ENCODE data around the gene TSBP1. TPM values are rescaled to one million over a fixed set of nuclear protein-coding genes. Genes with fewer than 3 reads are reported as not detected.
"Not testable (repeated sequence)": the region's sequence is repeated elsewhere in the genome, so short reads cannot be mapped to it uniquely, and the experiment has no call there.

Gene TSBP1
- total RNA-seq, 1 donor from 2014 or later, result not detected

GRCh38 chr6:32317541-32317940 is 54.2 kb downstream of the TSBP1 start:
- no peak overlapping the region for H3K4me3 ChIP-seq (ENCODE audit: low read depth, low read length)
- no peak for DNase-seq (ENCODE audit: low read depth)
- TF ChIP-seq, protein P1, sequence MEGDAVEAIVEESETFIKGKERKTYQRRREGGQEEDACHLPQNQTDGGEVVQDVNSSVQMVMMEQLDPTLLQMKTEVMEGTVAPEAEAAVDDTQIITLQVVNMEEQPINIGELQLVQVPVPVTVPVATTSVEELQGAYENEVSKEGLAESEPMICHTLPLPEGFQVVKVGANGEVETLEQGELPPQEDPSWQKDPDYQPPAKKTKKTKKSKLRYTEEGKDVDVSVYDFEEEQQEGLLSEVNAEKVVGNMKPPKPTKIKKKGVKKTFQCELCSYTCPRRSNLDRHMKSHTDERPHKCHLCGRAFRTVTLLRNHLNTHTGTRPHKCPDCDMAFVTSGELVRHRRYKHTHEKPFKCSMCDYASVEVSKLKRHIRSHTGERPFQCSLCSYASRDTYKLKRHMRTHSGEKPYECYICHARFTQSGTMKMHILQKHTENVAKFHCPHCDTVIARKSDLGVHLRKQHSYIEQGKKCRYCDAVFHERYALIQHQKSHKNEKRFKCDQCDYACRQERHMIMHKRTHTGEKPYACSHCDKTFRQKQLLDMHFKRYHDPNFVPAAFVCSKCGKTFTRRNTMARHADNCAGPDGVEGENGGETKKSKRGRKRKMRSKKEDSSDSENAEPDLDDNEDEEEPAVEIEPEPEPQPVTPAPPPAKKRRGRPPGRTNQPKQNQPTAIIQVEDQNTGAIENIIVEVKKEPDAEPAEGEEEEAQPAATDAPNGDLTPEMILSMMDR (conservative IDR thresholded peaks at IDR 0.05; ENCODE audit: low read depth, low read length), result no peak

GRCh38 chr6:32313964-32314363 is 57.7 kb downstream of the TSBP1 start:
- no peak for DNase-seq (ENCODE audit: low read depth)
- H3K4me3 ChIP-seq (ENCODE audit: low read depth, low read length), result no peak overlapping the region
- TF ChIP-seq, protein P1 (conservative IDR thresholded peaks at IDR 0.05; ENCODE audit: low read depth, low read length), result no peak

DNA sequence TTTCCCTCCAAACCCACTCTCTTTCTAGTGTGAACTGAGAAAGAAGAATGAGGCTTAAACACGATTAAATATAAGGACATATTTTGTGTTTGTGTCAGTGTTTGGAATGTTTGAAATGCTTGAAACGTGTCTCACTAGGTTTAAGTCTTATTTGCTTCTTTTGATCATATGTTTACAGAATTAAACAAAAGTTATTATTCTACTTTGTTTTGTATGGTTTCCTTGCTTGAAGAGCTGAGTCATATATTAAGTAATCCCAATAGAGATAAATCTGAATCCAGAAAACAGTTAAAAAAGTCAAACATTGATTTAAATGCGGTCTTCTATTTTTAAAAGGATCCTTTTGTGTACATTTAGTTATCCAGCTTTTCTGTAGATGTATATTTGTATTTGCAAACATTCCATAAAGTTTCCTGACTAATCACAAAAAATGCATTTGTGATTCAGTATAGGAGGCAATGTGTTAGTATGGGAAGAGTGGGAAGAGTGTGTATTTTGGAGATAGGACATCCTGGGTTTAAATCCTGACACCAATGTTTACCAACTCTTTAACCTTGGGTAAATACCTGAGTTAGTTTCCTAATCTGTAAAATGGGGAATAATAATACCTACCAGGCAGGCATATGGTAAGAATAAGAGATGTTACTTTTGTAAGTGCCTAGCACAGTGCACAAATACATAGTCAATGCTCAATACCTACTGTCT is 72.9 kb downstream of the TSBP1 start:
- TF ChIP-seq, protein P1 (conservative IDR thresholded peaks at IDR 0.05; ENCODE audit: low read depth, low read length), result no peak
- DNase-seq (ENCODE audit: low read depth), result no peak
- no peak overlapping the region for H3K4me3 ChIP-seq (ENCODE audit: low read depth, low read length)

GRCh38 chr6:32294980-32295379 is 76.7 kb downstream of the TSBP1 start:
- H3K4me3 ChIP-seq (ENCODE audit: low read depth, low read length); DNase-seq (ENCODE audit: low read depth): not testable (repeated sequence)

DNA sequence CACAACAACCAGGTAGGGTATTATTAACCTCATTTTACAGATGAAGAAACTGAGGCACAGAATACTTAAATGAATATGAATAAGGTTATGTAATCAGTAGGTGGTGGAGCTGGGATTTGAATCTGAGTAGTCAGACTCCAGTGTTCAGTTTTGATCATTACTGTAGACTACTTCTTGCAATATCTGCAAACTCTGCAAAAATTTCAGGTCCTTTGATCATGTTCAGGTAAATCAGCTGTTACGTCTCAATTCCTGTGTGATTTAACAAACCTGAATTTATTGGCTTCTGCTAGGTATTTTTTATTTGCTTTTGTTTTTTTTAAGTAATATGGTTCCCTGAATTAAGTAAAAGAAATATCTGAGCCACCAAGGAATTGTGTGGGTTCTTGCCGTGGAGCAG is 77.1 kb downstream of the TSBP1 start:
- no peak for DNase-seq (ENCODE audit: low read depth)
- TF ChIP-seq, protein P1 (conservative IDR thresholded peaks at IDR 0.05; ENCODE audit: low read depth, low read length), result no peak
- H3K4me3 ChIP-seq (ENCODE audit: low read depth, low read length), result no peak overlapping the region

DNA sequence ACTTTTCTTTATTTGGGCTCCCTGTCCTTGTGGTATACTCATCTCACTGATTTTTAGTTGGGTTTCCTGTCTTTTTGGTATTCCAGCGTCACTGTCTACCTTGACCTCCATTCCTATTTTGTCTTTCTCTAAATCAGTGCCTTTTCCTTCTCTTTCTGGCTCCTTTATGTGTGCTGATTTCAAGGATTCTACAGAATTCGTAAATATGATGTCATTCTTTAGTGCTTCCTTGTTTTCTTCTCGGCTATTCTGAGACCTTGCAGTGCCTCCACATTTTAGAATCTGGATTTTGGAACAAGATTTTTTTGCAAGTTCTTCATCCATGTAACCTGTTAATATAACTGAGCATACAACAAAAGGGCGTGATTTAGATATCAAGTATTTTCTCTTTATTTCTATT is 78.0 kb downstream of the TSBP1 start:
- H3K4me3 ChIP-seq (ENCODE audit: low read depth, low read length), result no peak overlapping the region
- DNase-seq (ENCODE audit: low read depth), result no peak
- TF ChIP-seq, protein P1 (conservative IDR thresholded peaks at IDR 0.05; ENCODE audit: low read depth, low read length), result no peak

- no peak for DNase-seq (ENCODE audit: low read depth)
- TF ChIP-seq, protein P1 (conservative IDR thresholded peaks at IDR 0.05; ENCODE audit: low read depth, low read length), result no peak
- H3K4me3 ChIP-seq (ENCODE audit: low read depth, low read length), result no peak overlapping the region
Measured at GRCh38 chr6:32291543-32291942, 80.2 kb downstream of the TSBP1 start.
